Left lung (tissue), 10 donors: ENCODE data around the gene GSTM2. TPM values are rescaled to one million over a fixed set of nuclear protein-coding genes. Genes with fewer than 3 reads are reported as not detected.

Experiments used
- ATAC-seq: fragments of 200-7000 bp; cut with Tn5 transposase; one replicate; pipeline ENCODE4 v1.9.1; 2020; ENCODE audit warnings: moderate library complexity
- DNase-seq, 4 donors: peaks; one replicate each; pipeline ENCODE4 v3.0.0-alpha.2; 2013 to 2020
- H3K27ac ChIP-seq, 2 donors: fragments of 200-600 bp; sonication (generic) in 1 of 2; one replicate each; pipeline versions ENCODE4 v1.5.0 to v1.8.0; 2020 to 2021
- H3K27me3 ChIP-seq, 2 donors: fragments of 200-600 bp; sonication (generic) in 1 of 2; one replicate each; pipeline versions ENCODE4 v1.5.0 to v1.8.0; 2020 to 2021
- H3K36me3 ChIP-seq, 2 donors: fragments of 200-600 bp; sonication (generic) in 1 of 2; one replicate each; pipeline versions ENCODE4 v1.5.0 to v1.8.0; 2020 to 2021
- H3K4me1 ChIP-seq, 2 donors: fragments of 200-600 bp; one replicate each; pipeline ENCODE4 v1.8.0; 2021
- H3K4me3 ChIP-seq, 2 donors: fragments of 200-600 bp; sonication (generic) in 1 of 2; one replicate each; pipeline versions ENCODE4 v1.5.0 to v1.8.0; 2020 to 2021; ENCODE audit warnings: mild to moderate bottlenecking in 1 of 2
- H3K9me3 ChIP-seq, 2 donors: fragments of 200-600 bp; sonication (generic) in 1 of 2; one replicate each; pipeline versions ENCODE4 v1.5.0 to v1.8.0; 2020 to 2021
- intact Hi-C, 2 donors: fragments of 100-400 bp; cut with DNase I; formaldehyde crosslinking; loops; one replicate each; pipeline versions ENCODE4 v1.11.2 to v1.14.2; 2022
- polyA plus RNA-seq, 6 donors: library from polyadenylated mRNA; unstranded; fragments of 120-200 nt; gene quantifications; one replicate each; pipeline ENCODE4 v1.2.1, GENCODE V29; 2013; ENCODE audit not compliant: insufficient read length in 6 of 6
- total RNA-seq, 2 donors: library from RNA; stranded (reverse); fragmentation: NEBNext Ultra II Directional; extraction: Animal tissue kit (Norgen Biotek cat#: 25700); gene quantifications; one replicate each; pipeline ENCODE4 v1.2.1, GENCODE V29; 2021
- TF ChIP-seq, protein P1 (sequence below), 2 donors: fragments of 200-600 bp; sonication (generic) in 1 of 2; IDR thresholded peaks; one replicate each; pipeline versions ENCODE4 v1.5.0 to v1.8.0; 2021; ENCODE audit warnings: antibody characterized with exemption in 2 of 2
- donor health status: DM: no; HTN: yes; CAD: no.
- donor health status: DM: no; HTN: no; CAD: no.

GSTM2 gene
- total and polyA plus RNA-seq, 8 donors, result 25.4 to 281 (median 225) TPM

DNA sequence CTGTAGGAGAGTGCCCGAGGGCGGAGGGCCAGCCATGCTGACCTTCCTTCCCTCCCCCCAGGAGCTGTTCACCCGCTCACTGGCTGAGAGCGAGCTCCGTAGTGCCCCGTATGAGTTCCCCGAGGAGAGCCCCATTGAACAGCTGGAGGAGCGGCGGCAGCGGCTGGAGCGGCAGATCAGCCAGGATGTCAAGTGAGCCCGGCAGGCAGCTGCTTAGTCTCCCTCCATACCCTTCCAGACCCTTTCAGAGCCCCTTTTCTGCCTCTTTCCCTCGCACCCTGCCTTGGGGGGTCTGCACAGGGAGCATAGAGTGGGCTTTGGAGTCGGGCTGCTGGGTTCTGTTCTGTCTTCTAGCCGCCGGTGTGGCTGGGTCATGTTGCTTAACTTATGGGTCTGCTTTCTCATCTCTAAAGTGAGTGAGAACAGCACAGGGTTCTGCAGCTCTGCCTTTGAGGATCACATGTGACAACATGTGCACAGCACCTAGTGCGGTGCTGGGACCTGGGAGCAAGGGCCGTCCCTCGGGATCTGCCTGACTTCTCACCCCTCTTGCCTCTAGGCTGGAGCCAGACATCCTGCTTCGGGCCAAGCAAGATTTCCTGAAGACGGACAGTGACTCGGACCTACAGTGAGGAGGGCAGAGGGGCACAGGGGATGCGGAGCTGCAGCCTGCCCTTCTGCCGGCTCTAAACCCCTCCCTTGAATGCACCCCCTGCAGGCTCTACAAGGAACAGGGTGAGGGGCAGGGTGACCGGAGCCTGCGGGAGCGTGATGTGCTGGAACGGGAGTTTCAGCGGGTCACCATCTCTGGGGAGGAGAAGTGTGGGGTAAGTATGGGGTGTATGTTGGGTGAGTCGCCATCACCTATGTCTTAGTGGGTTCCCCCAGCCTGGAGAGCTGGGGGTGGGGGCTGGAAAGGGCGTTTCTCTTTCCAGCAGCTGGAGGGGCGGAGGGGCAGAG lies 42.0 kb upstream of the GSTM2 start:
- no peaks in the 10 kb centered on the region for H3K9me3 ChIP-seq
- H3K27ac ChIP-seq, result no peak overlapping the region
- peaks cover 7 to 38% of the 10 kb centered on the region in 2 donors for H3K4me1 ChIP-seq
- TF ChIP-seq, protein P1, sequence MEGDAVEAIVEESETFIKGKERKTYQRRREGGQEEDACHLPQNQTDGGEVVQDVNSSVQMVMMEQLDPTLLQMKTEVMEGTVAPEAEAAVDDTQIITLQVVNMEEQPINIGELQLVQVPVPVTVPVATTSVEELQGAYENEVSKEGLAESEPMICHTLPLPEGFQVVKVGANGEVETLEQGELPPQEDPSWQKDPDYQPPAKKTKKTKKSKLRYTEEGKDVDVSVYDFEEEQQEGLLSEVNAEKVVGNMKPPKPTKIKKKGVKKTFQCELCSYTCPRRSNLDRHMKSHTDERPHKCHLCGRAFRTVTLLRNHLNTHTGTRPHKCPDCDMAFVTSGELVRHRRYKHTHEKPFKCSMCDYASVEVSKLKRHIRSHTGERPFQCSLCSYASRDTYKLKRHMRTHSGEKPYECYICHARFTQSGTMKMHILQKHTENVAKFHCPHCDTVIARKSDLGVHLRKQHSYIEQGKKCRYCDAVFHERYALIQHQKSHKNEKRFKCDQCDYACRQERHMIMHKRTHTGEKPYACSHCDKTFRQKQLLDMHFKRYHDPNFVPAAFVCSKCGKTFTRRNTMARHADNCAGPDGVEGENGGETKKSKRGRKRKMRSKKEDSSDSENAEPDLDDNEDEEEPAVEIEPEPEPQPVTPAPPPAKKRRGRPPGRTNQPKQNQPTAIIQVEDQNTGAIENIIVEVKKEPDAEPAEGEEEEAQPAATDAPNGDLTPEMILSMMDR (IDR thresholded peaks at IDR 0.05), result no peak
- no peak overlapping the region for H3K4me3 ChIP-seq
- H3K36me3 ChIP-seq, result peaks cover 0 to 55% of the 10 kb centered on the region in 2 donors
- no peaks in the 10 kb centered on the region for H3K27me3 ChIP-seq
- intact Hi-C loops, result no loop called here
- DNase-seq, result peak in 1 of 4 donors; percentile 58
- no peak for ATAC-seq

DNA sequence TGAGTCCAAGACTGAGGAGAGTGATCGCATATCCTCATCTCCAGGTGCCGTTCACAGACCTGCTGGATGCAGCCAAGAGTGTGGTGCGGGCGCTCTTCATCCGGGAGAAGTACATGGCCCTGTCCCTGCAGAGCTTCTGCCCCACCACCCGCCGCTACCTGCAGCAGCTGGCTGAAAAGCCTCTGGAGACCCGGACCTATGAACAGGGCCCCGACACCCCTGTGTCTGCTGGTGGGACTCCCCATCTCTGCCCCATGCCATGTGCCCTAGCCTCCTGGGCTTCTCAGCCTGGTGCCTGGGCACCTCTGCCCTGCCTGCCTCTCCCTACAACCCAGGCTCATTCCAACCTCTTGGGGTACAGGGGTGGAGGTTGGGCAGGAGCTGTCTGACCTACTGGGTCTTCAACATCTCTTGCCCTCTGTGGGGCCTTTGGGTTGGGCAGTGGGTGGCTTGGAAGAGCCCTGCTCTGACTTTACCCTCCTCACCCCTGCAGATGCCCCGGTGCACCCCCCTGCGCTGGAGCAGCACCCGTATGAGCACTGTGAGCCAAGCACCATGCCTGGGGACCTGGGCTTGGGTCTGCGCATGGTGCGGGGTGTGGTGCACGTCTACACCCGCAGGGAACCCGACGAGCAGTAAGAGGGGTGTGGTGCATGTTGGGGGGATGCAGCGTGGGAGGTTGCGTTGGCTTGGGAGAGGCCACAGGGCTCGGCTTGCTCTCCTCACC lies 41.0 kb upstream of the GSTM2 start:
- Histone ChIP-seq H3K36me3 (peaks cover 0 to 65% of the 10 kb centered on the region in 2 donors), H3K4me1 (peaks cover 3 to 29% of the 10 kb centered on the region in 2 donors), H3K27me3 (no peaks in the 10 kb centered on the region), H3K9me3 (no peaks in the 10 kb centered on the region), H3K4me3 (no peak overlapping the region), H3K27ac (no peak overlapping the region)
- intact Hi-C loops, result no loop called here
- TF ChIP-seq, protein P1 (IDR thresholded peaks at IDR 0.05), result no peak
- ATAC-seq, result no peak
- DNase-seq, result peak in 1 of 4 donors; percentile 62

DNA sequence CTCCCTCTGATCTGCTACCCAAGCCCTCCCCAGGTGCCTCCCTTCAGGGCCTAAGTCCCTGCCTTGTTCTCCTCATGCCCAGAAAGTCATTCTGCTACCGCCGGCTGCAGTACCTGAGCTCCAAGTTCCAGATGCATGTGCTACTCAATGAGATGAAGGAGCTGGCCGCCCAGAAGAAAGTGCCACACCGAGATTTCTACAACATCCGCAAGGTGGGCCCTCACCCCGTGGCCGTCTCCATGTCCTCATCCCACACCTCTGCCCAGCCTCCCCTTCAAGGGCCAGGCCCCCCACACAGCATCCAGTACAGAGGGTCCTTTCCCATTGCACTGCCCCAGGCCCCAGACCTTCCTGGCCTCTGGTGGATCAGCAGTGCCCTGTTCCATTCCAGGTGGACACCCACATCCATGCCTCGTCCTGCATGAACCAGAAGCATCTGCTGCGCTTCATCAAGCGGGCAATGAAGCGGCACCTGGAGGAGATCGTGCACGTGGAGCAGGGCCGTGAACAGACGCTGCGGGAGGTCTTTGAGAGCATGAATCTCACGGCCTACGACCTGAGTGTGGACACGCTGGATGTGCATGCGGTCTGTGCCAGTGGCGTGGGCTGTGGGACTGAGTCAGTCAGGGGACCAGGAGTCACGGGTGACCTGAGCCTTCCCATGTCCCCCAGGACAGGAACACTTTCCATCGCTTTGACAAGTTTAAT lies 40.0 kb upstream of the GSTM2 start:
- Histone ChIP-seq H3K27me3 (no peaks in the 10 kb centered on the region), H3K27ac (no peak overlapping the region), H3K36me3 (peaks cover 0 to 74% of the 10 kb centered on the region in 2 donors), H3K4me1 (peaks cover 3 to 19% of the 10 kb centered on the region in 2 donors), H3K9me3 (no peaks in the 10 kb centered on the region), H3K4me3 (no peak overlapping the region)
- DNase-seq (peak in 1 of 4 donors; percentile 69), ATAC-seq (no peak)
- TF ChIP-seq, protein P1 (IDR thresholded peaks at IDR 0.05), result no peak
- intact Hi-C loops, result no loop called here

DNA sequence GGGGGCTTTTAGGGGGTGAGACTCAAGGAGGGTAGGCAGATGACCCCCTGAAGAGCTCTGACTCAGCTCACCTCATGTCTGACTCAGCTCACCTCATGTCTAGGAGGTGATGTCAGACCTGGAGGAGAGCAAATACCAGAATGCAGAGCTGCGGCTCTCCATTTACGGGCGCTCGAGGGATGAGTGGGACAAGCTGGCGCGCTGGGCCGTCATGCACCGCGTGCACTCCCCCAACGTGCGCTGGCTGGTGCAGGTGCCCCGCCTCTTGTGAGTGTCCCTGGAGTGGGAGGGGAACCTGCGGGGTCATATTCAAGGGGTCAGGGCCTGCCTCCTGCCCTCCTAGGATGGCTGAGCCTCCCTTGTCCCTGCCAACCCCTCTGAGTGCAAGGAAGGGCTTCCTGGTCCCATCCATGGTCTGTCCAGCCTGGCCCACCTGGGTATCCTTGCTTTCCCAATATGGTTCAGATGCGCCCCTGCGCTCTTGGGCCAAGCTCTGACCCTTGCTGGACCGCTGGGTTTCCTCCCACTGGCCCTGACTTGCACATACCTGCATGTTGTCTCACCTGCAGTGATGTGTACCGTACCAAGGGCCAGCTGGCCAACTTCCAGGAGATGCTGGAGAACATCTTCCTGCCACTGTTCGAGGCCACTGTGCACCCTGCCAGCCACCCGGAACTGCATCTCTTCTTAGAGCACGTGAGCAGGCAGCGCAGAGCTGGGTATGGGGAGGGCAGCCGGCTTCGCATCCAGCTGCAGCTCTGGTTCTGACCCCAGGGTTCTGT lies 39.1 kb upstream of the GSTM2 start:
- Histone ChIP-seq H3K27ac (no peak overlapping the region), H3K4me3 (no peak overlapping the region), H3K27me3 (no peaks in the 10 kb centered on the region), H3K36me3 (peaks cover 0 to 76% of the 10 kb centered on the region in 2 donors), H3K4me1 (peaks cover 2 to 10% of the 10 kb centered on the region in 2 donors), H3K9me3 (no peaks in the 10 kb centered on the region)
- TF ChIP-seq, protein P1 (IDR thresholded peaks at IDR 0.05), result no peak
- DNase-seq (peak in 1 of 4 donors; percentile 73), ATAC-seq (no peak)
- intact Hi-C loops, result no loop called here
